ENCODE data around the gene SPATS2.

DNA sequence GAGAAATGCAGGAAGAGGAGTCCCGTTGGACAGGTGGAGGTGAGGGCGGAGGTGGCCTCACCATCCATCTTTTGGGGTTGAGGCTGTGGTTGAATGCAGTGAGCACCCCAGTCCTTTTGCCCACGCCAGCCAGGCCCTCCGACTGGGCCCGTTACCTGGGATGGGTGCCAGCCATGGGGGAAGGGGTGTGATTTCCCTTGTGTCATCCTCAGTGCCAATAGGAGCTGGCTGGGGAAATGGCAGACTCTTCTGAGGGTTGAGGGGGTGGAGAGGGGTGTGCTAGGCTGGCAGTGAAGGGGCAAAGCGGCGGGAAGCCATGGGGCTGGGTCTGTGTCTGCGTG, 181.2 kb downstream of the SPATS2 start:
- TF ChIP-seq EP300 (IDR thresholded peaks at IDR 0.05): no peak
- no peak for TF ChIP-seq POLR2A (IDR thresholded peaks at IDR 0.05)
- TF ChIP-seq, protein P1, sequence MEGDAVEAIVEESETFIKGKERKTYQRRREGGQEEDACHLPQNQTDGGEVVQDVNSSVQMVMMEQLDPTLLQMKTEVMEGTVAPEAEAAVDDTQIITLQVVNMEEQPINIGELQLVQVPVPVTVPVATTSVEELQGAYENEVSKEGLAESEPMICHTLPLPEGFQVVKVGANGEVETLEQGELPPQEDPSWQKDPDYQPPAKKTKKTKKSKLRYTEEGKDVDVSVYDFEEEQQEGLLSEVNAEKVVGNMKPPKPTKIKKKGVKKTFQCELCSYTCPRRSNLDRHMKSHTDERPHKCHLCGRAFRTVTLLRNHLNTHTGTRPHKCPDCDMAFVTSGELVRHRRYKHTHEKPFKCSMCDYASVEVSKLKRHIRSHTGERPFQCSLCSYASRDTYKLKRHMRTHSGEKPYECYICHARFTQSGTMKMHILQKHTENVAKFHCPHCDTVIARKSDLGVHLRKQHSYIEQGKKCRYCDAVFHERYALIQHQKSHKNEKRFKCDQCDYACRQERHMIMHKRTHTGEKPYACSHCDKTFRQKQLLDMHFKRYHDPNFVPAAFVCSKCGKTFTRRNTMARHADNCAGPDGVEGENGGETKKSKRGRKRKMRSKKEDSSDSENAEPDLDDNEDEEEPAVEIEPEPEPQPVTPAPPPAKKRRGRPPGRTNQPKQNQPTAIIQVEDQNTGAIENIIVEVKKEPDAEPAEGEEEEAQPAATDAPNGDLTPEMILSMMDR (IDR thresholded peaks at IDR 0.05): no peak

All from ovary (tissue), 3 donors.